ENCODE results near the gene POU2AF3.
A peak's percentile ranks its signal among the peaks of the same experiment; 100 is the strongest.

Gene POU2AF3

DNA sequence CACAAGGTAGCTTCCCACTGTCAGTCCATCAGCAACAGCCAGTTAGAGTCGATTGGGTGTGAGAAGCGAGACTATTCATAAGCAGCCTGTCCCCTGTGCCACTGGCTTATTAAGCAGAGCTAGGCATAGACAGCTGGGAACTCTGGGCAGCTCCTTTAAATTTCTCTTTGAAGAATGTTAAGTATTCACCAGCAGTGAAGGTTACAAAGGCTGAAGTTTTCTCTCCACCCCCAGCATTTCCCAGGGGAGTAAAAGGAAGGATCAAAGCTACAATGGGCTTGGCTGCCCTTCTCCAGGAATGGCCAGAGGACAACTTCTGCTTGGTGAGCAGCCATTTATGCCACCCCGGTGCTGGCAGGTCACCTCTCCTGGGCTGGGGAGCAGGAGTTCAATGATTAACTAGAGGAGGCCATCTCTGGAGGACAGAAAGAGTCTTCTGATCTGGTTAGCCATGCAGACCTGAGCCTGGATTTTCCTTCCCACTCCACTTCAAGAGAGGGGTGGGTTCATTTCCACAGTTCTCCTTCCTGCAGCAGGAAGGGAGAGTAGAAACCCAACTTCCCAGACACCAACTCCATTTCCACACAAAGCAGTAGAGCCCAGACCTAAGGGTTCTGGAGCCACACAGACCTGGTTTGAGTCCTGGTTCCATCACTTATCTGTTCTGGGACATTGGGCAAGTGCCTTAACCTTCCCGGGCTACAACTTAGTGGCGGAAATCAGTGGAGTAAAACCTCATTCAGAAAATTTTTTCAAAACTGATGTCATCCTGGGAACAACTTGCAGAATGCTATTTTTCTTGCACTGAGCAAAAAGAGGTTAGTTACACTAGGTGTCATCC is 22.6 kb downstream of the POU2AF3 start:
- Histone ChIP-seq H3K4me3 (ENCODE audit: low read length) (no peak overlapping the region), H3K36me3 (ENCODE audit: control insufficient read depth, insufficient read depth, low read length) (no peaks in the 10 kb centered on the region), H3K27me3 (ENCODE audit: control insufficient read depth, insufficient read depth, low read length) (no peaks in the 10 kb centered on the region), H3K27ac (ENCODE audit: low read depth, low read length) (no peak overlapping the region), H3K9ac (ENCODE audit: low read length) (no peak overlapping the region), H3K4me1 (ENCODE audit: control insufficient read depth, insufficient read depth, low read length) (peaks cover 6% of the 10 kb centered on the region)

DNA sequence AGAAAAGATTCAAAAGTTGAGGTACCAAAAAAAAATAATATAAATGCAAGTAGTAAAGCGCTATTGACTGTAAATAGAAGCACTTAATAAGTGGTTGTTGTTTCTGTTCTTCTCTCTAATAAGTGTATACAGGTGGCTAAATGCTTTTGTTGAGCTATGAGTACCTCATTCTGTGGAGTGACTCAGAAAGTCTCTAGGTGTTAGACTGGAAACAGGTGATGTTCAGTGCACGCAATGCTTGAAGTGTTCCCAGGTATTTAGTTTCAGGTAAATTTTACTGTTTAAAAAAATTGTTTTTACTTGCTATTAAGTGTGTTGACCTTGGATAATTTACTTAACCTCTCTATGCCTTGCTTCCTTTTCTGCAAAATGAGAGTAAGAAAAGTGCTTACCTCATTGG is 24.2 kb downstream of the POU2AF3 start:
- Histone ChIP-seq H3K4me3 (ENCODE audit: low read length) (no peak overlapping the region), H3K4me1 (ENCODE audit: control insufficient read depth, insufficient read depth, low read length) (peaks cover 6% of the 10 kb centered on the region), H3K27me3 (ENCODE audit: control insufficient read depth, insufficient read depth, low read length) (no peaks in the 10 kb centered on the region), H3K36me3 (ENCODE audit: control insufficient read depth, insufficient read depth, low read length) (no peaks in the 10 kb centered on the region), H3K9ac (ENCODE audit: low read length) (no peak overlapping the region), H3K27ac (ENCODE audit: low read depth, low read length) (no peak overlapping the region)

DNA sequence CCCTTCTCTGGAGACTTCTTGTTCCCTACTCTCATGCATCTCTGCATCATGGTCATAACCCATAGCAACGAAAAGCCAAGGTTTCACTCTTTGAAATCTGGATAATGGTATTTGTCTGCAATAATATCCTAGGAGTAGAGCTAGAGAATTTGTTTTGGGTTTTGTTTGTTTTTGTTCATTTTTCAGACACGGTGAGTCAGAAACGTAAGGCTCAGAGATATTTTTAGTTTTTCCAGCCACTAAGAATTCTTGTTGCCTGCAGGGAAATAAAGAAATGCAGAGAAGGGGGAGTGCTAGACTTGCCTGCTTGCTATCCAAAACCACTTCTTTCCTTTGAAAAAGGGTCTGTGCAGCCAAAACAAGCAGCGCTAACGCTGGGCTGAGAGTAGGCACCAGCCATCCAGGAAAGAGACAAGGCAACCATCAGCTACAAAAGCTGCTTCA is 26.0 kb downstream of the POU2AF3 start:
- no peaks in the 10 kb centered on the region for H3K36me3 ChIP-seq (ENCODE audit: control insufficient read depth, insufficient read depth, low read length)
- H3K27ac ChIP-seq (ENCODE audit: low read depth, low read length) = no peak overlapping the region
- H3K27me3 ChIP-seq (ENCODE audit: control insufficient read depth, insufficient read depth, low read length) = no peaks in the 10 kb centered on the region
- peaks cover 11% of the 10 kb centered on the region for H3K4me1 ChIP-seq (ENCODE audit: control insufficient read depth, insufficient read depth, low read length)
- no peak overlapping the region for H3K9ac ChIP-seq (ENCODE audit: low read length)
- no peak overlapping the region for H3K4me3 ChIP-seq (ENCODE audit: low read length)

DNA sequence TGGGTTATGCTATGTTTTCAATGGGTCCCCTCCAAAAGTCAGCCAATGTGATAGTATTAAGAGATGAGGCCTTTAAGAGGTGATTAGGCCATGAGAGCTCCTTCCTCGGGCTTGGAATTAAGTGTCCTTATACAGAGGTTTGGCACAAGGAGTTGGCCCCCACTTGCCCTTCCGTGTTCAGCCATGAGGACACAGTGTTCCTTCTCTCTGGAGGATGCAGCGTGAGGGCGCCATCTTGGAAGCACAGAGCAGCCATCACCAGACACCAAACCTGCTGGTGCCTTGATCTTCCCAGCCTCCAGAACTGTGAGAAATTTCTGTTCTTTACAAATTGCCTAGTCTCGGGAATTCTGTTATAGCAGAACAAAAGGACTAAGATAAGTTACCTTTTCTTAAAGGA is 26.9 kb downstream of the POU2AF3 start:
- Histone ChIP-seq H3K4me1 (ENCODE audit: control insufficient read depth, insufficient read depth, low read length) (peaks cover 15% of the 10 kb centered on the region), H3K36me3 (ENCODE audit: control insufficient read depth, insufficient read depth, low read length) (no peaks in the 10 kb centered on the region), H3K27ac (ENCODE audit: low read depth, low read length) (no peak overlapping the region)

DNA sequence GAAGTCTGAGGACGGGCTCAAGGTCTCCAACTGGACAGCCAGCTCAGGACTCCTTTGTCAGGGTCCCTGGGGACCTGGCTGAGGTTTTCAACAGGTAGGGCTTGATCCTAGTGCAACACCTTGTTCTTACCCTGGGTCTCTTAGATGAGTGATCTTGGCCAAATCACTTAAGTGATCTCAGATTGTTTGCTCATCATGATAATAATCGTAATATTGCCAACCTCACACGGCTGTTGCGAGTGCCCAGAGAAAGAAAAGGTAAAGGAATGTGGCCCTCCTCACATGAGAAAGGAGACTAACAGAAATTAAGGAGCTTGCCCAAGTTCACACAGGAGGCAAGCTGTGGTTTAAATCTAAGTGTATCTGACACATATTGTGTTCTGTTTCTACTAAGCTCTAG is 28.5 kb downstream of the POU2AF3 start:
- Histone ChIP-seq H3K27ac (ENCODE audit: low read depth, low read length) (no peak overlapping the region), H3K36me3 (ENCODE audit: control insufficient read depth, insufficient read depth, low read length) (no peaks in the 10 kb centered on the region), H3K4me1 (ENCODE audit: control insufficient read depth, insufficient read depth, low read length) (peaks cover 20% of the 10 kb centered on the region), H3K9ac (ENCODE audit: low read length) (no peak overlapping the region), H3K27me3 (ENCODE audit: control insufficient read depth, insufficient read depth, low read length) (no peaks in the 10 kb centered on the region), H3K4me3 (ENCODE audit: low read length) (no peak overlapping the region)

More for the DNA sequence above, 26.9 kb downstream of the POU2AF3 start:
- no peaks in the 10 kb centered on the region for H3K27me3 ChIP-seq (ENCODE audit: control insufficient read depth, insufficient read depth, low read length)
- H3K9ac ChIP-seq (ENCODE audit: low read length) = no peak overlapping the region
- H3K4me3 ChIP-seq (ENCODE audit: low read length) = no peak overlapping the region

DNA sequence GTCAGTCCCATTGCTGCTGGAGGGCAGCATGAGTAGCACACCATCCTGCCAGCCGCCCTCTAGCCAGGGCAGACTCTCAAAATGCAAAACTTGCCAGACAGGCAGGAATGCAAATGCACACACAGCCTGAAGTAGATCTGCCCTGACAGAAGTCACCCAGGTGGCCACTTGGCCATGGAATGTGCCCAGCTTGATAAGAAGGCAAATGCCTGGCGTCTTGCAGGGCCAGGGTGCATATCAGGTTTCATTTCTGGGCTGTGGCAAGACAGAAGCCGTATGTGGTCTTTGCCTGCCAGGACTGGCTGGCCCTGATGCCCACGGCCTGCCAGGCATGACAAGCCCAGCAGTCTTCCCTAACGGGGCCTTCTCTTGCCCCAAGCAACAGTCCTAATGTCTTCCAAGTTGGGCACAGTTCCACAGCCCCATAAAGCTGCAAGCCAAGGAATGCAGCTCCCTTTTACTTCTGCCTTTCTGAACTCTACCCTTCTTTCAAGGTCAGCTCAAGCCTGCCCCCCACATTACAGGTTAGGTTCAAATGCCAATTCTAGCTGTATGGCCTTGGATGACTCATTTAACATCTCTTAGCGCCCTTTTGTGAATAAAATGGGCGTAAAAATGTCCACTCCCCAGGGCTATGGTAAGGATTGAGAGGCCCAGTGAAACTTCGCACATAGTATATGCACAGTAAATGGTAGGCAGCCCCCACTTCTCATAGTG is 29.7 kb downstream of the POU2AF3 start:
- peak overlapping the region; percentile 63 for H3K27ac ChIP-seq (ENCODE audit: low read depth, low read length)
- no peaks in the 10 kb centered on the region for H3K27me3 ChIP-seq (ENCODE audit: control insufficient read depth, insufficient read depth, low read length)
- H3K4me1 ChIP-seq (ENCODE audit: control insufficient read depth, insufficient read depth, low read length) = peaks cover 20% of the 10 kb centered on the region
- no peaks in the 10 kb centered on the region for H3K36me3 ChIP-seq (ENCODE audit: control insufficient read depth, insufficient read depth, low read length)
- H3K9ac ChIP-seq (ENCODE audit: low read length) = no peak overlapping the region
- no peak overlapping the region for H3K4me3 ChIP-seq (ENCODE audit: low read length)

DNA sequence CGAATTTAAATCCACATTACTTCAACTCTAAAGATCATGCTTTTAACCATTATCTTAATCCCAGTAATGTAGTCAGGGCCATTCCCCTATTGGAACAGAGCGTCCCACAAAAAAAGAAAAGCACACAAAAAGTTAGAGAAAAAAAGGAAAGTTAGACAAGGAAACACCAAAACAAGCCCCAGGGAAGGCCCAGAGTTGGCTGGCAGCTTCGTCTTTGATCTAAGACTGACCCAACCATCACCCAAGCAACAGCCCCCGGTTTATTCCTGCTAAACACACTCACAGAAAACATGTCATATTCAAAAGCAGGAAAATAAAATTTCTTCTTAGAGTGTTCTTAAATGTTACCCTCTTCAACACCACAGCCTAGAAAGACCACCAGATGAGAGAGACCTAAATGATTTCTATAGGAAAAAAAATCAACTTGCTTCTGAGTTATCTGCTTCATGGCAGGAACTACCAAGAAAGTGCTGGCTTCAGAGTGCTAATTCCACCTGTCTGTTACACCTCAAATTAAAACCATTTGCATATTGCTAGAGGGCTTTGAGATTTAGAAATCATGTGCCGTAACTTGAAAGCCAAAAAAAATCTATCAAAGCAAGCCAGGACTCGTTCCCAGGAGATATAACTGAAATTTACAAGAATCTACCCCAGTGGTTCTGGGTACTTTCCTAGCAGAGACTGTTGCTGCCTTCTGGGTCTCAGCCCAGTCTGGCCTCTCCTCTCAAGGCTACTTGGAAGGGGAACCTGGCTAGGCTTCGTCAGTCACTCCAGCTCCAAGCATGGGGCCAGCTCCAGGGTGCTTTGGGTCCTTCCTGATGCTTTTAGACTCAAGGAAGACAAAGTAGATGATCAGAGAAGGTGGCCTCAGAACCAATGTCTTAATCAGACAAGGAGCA is 31.2 kb downstream of the POU2AF3 start:
- Histone ChIP-seq H3K4me1 (ENCODE audit: control insufficient read depth, insufficient read depth, low read length) (peaks cover 16% of the 10 kb centered on the region), H3K27me3 (ENCODE audit: control insufficient read depth, insufficient read depth, low read length) (no peaks in the 10 kb centered on the region), H3K36me3 (ENCODE audit: control insufficient read depth, insufficient read depth, low read length) (no peaks in the 10 kb centered on the region), H3K27ac (ENCODE audit: low read depth, low read length) (peak overlapping the region; percentile 36), H3K9ac (ENCODE audit: low read length) (no peak overlapping the region), H3K4me3 (ENCODE audit: low read length) (no peak overlapping the region)

DNA sequence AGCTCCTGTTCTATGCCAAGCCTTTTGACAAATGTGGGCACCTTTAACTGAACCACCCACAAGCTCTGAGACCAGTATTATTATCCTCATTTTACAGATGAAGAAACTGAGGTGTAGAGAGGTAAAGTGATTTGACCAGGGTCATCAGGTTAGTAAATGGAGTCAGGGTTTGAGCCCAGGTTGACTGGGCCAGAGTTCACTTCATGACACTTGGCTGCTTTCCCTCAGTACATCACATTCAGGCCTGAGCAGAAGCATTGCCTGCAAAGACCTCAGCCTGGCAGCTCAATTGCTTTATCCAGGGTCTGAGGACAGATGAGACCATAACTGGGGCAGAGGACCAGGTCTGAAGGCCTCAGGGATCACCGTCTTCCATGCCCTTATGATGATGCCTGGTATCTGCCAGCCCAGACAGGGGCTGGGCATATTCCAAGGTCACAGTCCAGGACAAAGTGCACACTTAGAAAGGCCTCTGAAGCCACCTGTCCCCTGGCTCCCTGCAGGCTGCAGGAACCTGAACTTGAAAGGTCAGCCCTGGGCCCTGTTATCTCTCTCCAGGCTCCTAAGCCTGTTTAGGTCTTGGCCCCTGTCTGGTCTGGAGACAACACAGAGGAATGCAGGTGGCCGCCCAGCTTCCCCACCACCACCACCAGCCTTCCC is 32.0 kb downstream of the POU2AF3 start:
- H3K27ac ChIP-seq (ENCODE audit: low read depth, low read length) = no peak overlapping the region

DNA sequence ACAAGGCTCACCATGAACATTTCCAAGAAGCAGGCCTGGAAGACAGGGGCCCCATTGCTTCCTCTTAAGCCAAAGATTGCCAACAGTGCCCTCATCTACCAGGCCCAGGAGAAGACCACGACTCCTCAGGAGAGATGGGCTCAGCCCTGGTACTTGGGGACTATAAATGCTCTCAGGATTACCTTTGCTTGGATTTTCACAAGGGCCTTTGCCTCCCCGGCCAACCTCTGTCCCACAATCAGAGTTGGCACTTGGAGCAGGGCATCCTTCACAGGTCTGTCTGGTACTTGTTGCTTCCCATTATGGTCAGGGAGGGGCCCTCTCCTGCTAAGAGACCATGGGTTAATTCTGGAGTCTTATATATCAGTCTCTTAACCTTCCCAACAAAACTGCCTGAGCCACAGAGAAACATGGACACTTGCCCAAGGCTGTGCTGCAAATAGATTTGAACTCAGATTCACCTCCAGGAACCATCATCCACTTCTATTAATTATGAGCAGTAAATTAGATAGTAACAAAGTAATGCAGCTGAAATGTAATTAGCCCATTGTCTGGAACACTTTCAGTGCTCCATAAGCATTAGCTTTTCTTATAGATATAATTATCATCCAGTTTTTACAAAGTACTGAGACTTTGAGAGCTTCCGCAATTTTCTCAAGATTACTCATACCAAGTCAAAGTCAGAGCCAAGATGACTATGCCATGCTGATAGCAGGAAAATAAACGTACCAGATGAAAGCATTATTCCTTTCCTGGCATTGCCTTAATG is 33.5 kb downstream of the POU2AF3 start:
- Histone ChIP-seq H3K27me3 (ENCODE audit: control insufficient read depth, insufficient read depth, low read length) (no peaks in the 10 kb centered on the region), H3K9ac (ENCODE audit: low read length) (no peak overlapping the region), H3K4me3 (ENCODE audit: low read length) (no peak overlapping the region), H3K27ac (ENCODE audit: low read depth, low read length) (peak overlapping the region; percentile 16), H3K4me1 (ENCODE audit: control insufficient read depth, insufficient read depth, low read length) (peaks cover 14% of the 10 kb centered on the region), H3K36me3 (ENCODE audit: control insufficient read depth, insufficient read depth, low read length) (no peaks in the 10 kb centered on the region)

More for the DNA sequence above, 32.0 kb downstream of the POU2AF3 start:
- Histone ChIP-seq H3K36me3 (ENCODE audit: control insufficient read depth, insufficient read depth, low read length) (no peaks in the 10 kb centered on the region), H3K9ac (ENCODE audit: low read length) (no peak overlapping the region), H3K27me3 (ENCODE audit: control insufficient read depth, insufficient read depth, low read length) (no peaks in the 10 kb centered on the region), H3K4me1 (ENCODE audit: control insufficient read depth, insufficient read depth, low read length) (peaks cover 14% of the 10 kb centered on the region), H3K4me3 (ENCODE audit: low read length) (no peak overlapping the region)

DNA sequence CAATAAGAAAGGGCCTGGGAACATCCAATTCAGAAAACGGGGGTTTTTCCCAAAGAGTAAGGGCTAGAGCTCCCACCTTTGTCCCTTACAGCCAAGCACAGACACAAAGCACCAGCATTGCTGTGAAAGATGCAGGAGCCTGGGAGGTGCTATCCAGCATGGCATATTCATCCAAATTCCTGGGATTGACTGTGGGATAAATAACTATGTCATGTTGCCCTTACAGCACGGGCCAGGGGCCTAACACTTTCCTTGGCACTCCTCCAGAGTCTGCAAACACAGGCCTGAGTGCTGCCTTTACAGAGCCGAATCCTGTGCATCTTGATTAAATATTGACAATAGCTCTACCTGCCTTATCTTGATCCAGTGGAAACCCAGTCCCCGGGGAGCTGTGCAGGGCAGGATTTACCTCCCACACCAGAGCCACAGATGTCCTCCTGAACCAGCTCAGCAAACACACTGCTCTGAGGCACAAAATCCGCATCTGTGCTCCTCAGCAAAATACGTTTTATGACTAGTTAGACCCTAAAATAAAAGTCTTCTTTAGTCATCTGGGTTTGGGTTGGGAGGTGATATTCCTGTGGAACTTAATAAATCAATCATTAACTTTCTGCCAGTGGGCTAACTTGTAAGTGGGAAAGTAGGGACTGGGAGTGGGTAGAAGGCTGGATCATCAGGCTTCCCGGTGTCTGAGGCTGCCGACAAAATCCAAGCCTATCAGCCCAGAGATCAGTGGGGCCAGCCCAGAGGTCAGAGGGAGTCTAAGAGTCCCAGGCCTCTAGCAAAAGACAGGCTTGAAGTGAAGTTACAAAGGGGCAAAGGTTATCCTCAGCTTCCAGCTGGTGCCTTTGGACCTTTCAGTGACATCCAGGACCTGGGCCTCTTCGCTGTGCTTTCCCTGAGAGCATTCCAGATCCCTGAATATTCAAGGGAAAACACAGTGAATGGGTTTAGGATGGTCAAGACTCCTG is 36.5 kb downstream of the POU2AF3 start:
- Histone ChIP-seq H3K27ac (ENCODE audit: low read depth, low read length) (no peak overlapping the region), H3K36me3 (ENCODE audit: control insufficient read depth, insufficient read depth, low read length) (no peaks in the 10 kb centered on the region), H3K9ac (ENCODE audit: low read length) (no peak overlapping the region), H3K4me3 (ENCODE audit: low read length) (no peak overlapping the region), H3K4me1 (ENCODE audit: control insufficient read depth, insufficient read depth, low read length) (peaks cover 8% of the 10 kb centered on the region), H3K27me3 (ENCODE audit: control insufficient read depth, insufficient read depth, low read length) (no peaks in the 10 kb centered on the region)

Data from rectal smooth muscle tissue (tissue), 1 donor.